CD4-positive, alpha-beta T cell treated with Interleukin-6 at 100 ng/mL for 8 hours (primary cell): ENCODE data around the gene ALOX5.
A peak's percentile ranks its signal among the peaks of the same experiment; 100 is the strongest.

Source experiments
- DNase-seq: peaks from one replicate; pipeline ENCODE4 v3.0.0-alpha.2; 2020; ENCODE audit warnings: mixed read lengths, low spot score

Gene ALOX5

GRCh38 chr10:45443101-45444009 lies 69.3 kb downstream of the ALOX5 start:
- no peak for DNase-seq

- no peak for DNase-seq
These were observed 70.0 kb downstream of the ALOX5 start for GRCh38 chr10:45444022-45444421.

GRCh38 chr10:45444976-45445898 lies 71.2 kb downstream of the ALOX5 start:
- no peak for DNase-seq

GRCh38 chr10:45446858-45447257 lies 72.8 kb downstream of the ALOX5 start:
- no peak for DNase-seq

- DNase-seq, result no peak
These were observed 73.4 kb downstream of the ALOX5 start for GRCh38 chr10:45447416-45447815.

- DNase-seq, result no peak
These were observed 76.8 kb downstream of the ALOX5 start for GRCh38 chr10:45450866-45451265.

- DNase-seq, result no peak
These were observed 77.4 kb downstream of the ALOX5 start for GRCh38 chr10:45451407-45451806.

- DNase-seq, result no peak
These were observed 78.3 kb downstream of the ALOX5 start for GRCh38 chr10:45452268-45452667.

GRCh38 chr10:45452743-45453452 lies 78.9 kb downstream of the ALOX5 start:
- no peak for DNase-seq

GRCh38 chr10:45453639-45454255 lies 79.7 kb downstream of the ALOX5 start:
- DNase-seq, result no peak

GRCh38 chr10:45454262-45454661 lies 80.2 kb downstream of the ALOX5 start:
- no peak for DNase-seq

GRCh38 chr10:45454859-45455258 lies 80.8 kb downstream of the ALOX5 start:
- no peak for DNase-seq

- no peak for DNase-seq
These were observed 82.2 kb downstream of the ALOX5 start for GRCh38 chr10:45456233-45456632.

- no peak for DNase-seq
These were observed 82.8 kb downstream of the ALOX5 start for GRCh38 chr10:45456822-45457221.

- DNase-seq, result no peak
These were observed 83.5 kb downstream of the ALOX5 start for GRCh38 chr10:45457487-45457886.

GRCh38 chr10:45460235-45460878 lies 86.3 kb downstream of the ALOX5 start:
- DNase-seq, result no peak

GRCh38 chr10:45461034-45461433 lies 87.0 kb downstream of the ALOX5 start:
- DNase-seq, result no peak

- no peak for DNase-seq
These were observed 89.5 kb downstream of the ALOX5 start for GRCh38 chr10:45463244-45464116.

GRCh38 chr10:45464958-45465567 lies 91.0 kb downstream of the ALOX5 start:
- peak; percentile 78 for DNase-seq

GRCh38 chr10:45466784-45467183 lies 92.8 kb downstream of the ALOX5 start:
- DNase-seq, result no peak
